GM18499 (cell line): ENCODE results near the gene CACNB4.
"Not testable (repeated sequence)": the region's sequence is repeated elsewhere in the genome, so short reads cannot be mapped to it uniquely, and the experiment has no call there.

ENCODE experiments used
- ATAC-seq: cut with Tn5 transposase; IDR thresholded peaks from one replicate; pipeline ENCODE4 v1.9.1; 2021; ENCODE audit warnings: moderate number of reproducible peaks; ENCODE audit not compliant: insufficient read depth, unreplicated experiment

CACNB4 gene

GRCh38 chr2:152090726-152091125, 8.1 kb downstream of the CACNB4 start:
- ATAC-seq, result not testable (repeated sequence)

- ATAC-seq, result no peak
Measured at GRCh38 chr2:152089238-152089637, 9.6 kb downstream of the CACNB4 start.

GRCh38 chr2:152088006-152088405, 10.8 kb downstream of the CACNB4 start:
- ATAC-seq, result no peak

GRCh38 chr2:152086231-152086630, 12.6 kb downstream of the CACNB4 start:
- no peak for ATAC-seq

GRCh38 chr2:152084076-152084475, 14.8 kb downstream of the CACNB4 start:
- no peak for ATAC-seq

GRCh38 chr2:152083202-152083875, 15.5 kb downstream of the CACNB4 start:
- no peak for ATAC-seq

GRCh38 chr2:152078662-152079061, 20.2 kb downstream of the CACNB4 start:
- ATAC-seq, result no peak

GRCh38 chr2:152078023-152078422, 20.8 kb downstream of the CACNB4 start:
- no peak for ATAC-seq

GRCh38 chr2:152075461-152076050, 23.3 kb downstream of the CACNB4 start:
- ATAC-seq, result no peak

- no peak for ATAC-seq
Measured at GRCh38 chr2:152072011-152072410, 26.8 kb downstream of the CACNB4 start.

GRCh38 chr2:152071518-152071917, 27.3 kb downstream of the CACNB4 start:
- no peak for ATAC-seq

GRCh38 chr2:152071092-152071491, 27.8 kb downstream of the CACNB4 start:
- ATAC-seq, result no peak

GRCh38 chr2:152068226-152068625, 30.6 kb downstream of the CACNB4 start:
- ATAC-seq, result no peak

GRCh38 chr2:152067823-152068222, 31.0 kb downstream of the CACNB4 start:
- no peak for ATAC-seq

GRCh38 chr2:152065945-152066344, 32.9 kb downstream of the CACNB4 start:
- no peak for ATAC-seq

GRCh38 chr2:152064001-152064400, 34.8 kb downstream of the CACNB4 start:
- no peak for ATAC-seq

GRCh38 chr2:152063325-152063924, 35.4 kb downstream of the CACNB4 start:
- no peak for ATAC-seq

- ATAC-seq, result no peak
Measured at GRCh38 chr2:152062125-152063091, 36.4 kb downstream of the CACNB4 start.

- no peak for ATAC-seq
Measured at GRCh38 chr2:152061383-152061782, 37.5 kb downstream of the CACNB4 start.

GRCh38 chr2:152058655-152059054, 40.2 kb downstream of the CACNB4 start:
- no peak for ATAC-seq

- ATAC-seq, result no peak
Measured at GRCh38 chr2:152056418-152056817, 42.4 kb downstream of the CACNB4 start.
